Measurements from ENCODE around the gene PTPN2. TPM values are rescaled to one million over a fixed set of nuclear protein-coding genes. Genes with fewer than 3 reads are reported as not detected.

Gene PTPN2
- total RNA-seq, 1 donor from 2014 or later = 81.8 TPM

GRCh38 chr18:12836551-12836950 lies 47.5 kb downstream of the PTPN2 start:
- peaks cover 4 to 7% of the 10 kb centered on the region in 2 donors for H3K4me1 ChIP-seq
- no peak overlapping the region for H3K27ac ChIP-seq
- no peak overlapping the region for H3K4me3 ChIP-seq
- H3K36me3 ChIP-seq = peaks cover 2 to 15% of the 10 kb centered on the region in 2 donors
- TF ChIP-seq CTCF (IDR thresholded peaks at IDR 0.05) = no peak
- DNase-seq (ENCODE audit: low spot score in 2 of 2) = no peak
- H3K27me3 ChIP-seq = no peaks in the 10 kb centered on the region
- no peaks in the 10 kb centered on the region for H3K9me3 ChIP-seq
- intact Hi-C loops (cut with DNase I) = loop anchor here (2.0 to 5.0 kb wide), 2 partner anchors 46 to 111 kb away; partner anchors contain the start of gene SEH1L

- peaks cover 6 to 54% of the 10 kb centered on the region in 2 donors for H3K36me3 ChIP-seq
- intact Hi-C loops (cut with DNase I) = loop anchor here (10.0 kb wide), 1 partner anchor 64 kb away; no protein-coding TSS in a partner anchor
Measured at GRCh38 chr18:12828116-12829051, 55.7 kb downstream of the PTPN2 start.

GRCh38 chr18:12827588-12827987 lies 56.4 kb downstream of the PTPN2 start:
- Histone ChIP-seq H3K4me1 (no peaks in the 10 kb centered on the region), H3K9me3 (peaks cover 11 to 16% of the 10 kb centered on the region in 2 donors), H3K36me3 (peaks cover 6 to 56% of the 10 kb centered on the region in 2 donors), H3K4me3 (no peak overlapping the region), H3K27ac (no peak overlapping the region), H3K27me3 (no peaks in the 10 kb centered on the region)
- no peak for TF ChIP-seq CTCF (IDR thresholded peaks at IDR 0.05)
- DNase-seq (ENCODE audit: low spot score in 2 of 2) = no peak
- intact Hi-C loops (cut with DNase I) = loop anchor here (10.0 kb wide), 1 partner anchor 63 kb away; no protein-coding TSS in a partner anchor

More at GRCh38 chr18:12828116-12829051, 55.7 kb downstream of the PTPN2 start:
- no peak for TF ChIP-seq CTCF (IDR thresholded peaks at IDR 0.05)
- Histone ChIP-seq H3K4me1 (no peaks in the 10 kb centered on the region), H3K27me3 (no peaks in the 10 kb centered on the region), H3K9me3 (peaks cover 11 to 16% of the 10 kb centered on the region in 2 donors), H3K4me3 (no peak overlapping the region), H3K27ac (no peak overlapping the region)
- no peak for DNase-seq (ENCODE audit: low spot score in 2 of 2)

GRCh38 chr18:12825230-12825629 lies 58.8 kb downstream of the PTPN2 start:
- no peaks in the 10 kb centered on the region for H3K4me1 ChIP-seq
- H3K36me3 ChIP-seq = peaks cover 6 to 47% of the 10 kb centered on the region in 2 donors
- peaks cover 11 to 16% of the 10 kb centered on the region in 2 donors for H3K9me3 ChIP-seq
- intact Hi-C loops (cut with DNase I) = loop anchor here (10.0 kb wide), 1 partner anchor 60 kb away; no protein-coding TSS in a partner anchor
- no peak overlapping the region for H3K4me3 ChIP-seq
- no peak for TF ChIP-seq CTCF (IDR thresholded peaks at IDR 0.05)
- no peak for DNase-seq (ENCODE audit: low spot score in 2 of 2)
- H3K27me3 ChIP-seq = no peaks in the 10 kb centered on the region
- no peak overlapping the region for H3K27ac ChIP-seq

GRCh38 chr18:12823892-12824291 lies 60.1 kb downstream of the PTPN2 start:
- no peak for DNase-seq (ENCODE audit: low spot score in 2 of 2)
- intact Hi-C loops (cut with DNase I) = loop anchor here (10.0 kb wide), 1 partner anchor 59 kb away; no protein-coding TSS in a partner anchor
- Histone ChIP-seq H3K4me3 (no peak overlapping the region), H3K4me1 (no peaks in the 10 kb centered on the region), H3K9me3 (peaks cover 11 to 16% of the 10 kb centered on the region in 2 donors), H3K36me3 (peaks cover 6 to 43% of the 10 kb centered on the region in 2 donors), H3K27ac (no peak overlapping the region), H3K27me3 (no peaks in the 10 kb centered on the region)
- TF ChIP-seq CTCF (IDR thresholded peaks at IDR 0.05) = no peak

All from ascending aorta (tissue), 2 donors.